HG03060 (cell line): ENCODE results near the gene DCHS2.
"Not testable (repeated sequence)": the region's sequence is repeated elsewhere in the genome, so short reads cannot be mapped to it uniquely, and the experiment has no call there.

Experiments used
- ATAC-seq: cut with Tn5 transposase; IDR thresholded peaks from one replicate; pipeline ENCODE4 v1.9.1; 2021; ENCODE audit warnings: low read depth, moderate number of reproducible peaks; ENCODE audit not compliant: unreplicated experiment

The DCHS2 gene

GRCh38 chr4:154231806-154232478 is 259.7 kb downstream of the DCHS2 start:
- no peak for ATAC-seq

- no peak for ATAC-seq
These were observed 260.9 kb downstream of the DCHS2 start for GRCh38 chr4:154230723-154231122.

GRCh38 chr4:154230091-154230490 is 261.5 kb downstream of the DCHS2 start:
- ATAC-seq, result no peak

- no peak for ATAC-seq
These were observed 268.7 kb downstream of the DCHS2 start for GRCh38 chr4:154222875-154223274.

DNA sequence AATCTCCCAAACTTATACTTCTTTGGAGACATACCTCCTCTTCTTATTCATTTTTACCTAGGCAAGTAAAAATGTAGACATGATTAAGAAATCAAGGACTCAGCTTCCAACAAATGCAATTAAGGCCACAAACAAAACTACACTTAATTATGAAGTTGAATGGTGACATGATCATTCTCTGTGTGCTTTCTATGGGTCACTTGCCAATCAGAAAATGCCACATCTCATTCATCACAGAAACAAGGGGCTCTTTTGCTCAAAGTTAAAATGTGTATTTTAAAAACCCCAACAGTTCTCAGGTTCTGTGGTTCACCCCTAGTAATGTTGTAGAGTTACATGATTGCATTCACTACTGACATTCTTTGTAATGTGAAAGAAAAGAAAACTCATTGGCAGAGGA is 273.5 kb downstream of the DCHS2 start:
- no peak for ATAC-seq

DNA sequence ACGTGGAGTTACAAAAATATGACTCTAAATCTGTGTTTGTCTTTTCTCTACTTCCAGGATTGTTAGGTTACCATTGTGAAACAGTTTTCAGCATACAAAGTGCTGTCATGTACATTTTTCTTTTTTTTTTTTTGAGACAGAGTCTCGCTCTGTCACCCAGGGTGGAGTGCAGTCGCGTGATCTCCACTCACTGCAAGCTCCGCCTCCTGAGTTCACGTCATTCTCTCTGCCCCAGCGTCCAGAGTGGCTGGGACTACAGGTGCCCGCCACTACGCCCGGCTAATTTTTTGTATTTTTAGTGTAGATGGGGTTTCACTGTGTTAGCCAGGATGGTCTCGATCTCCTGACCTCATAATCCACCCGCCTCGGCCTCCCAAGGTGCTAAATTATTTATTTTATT is 274.2 kb downstream of the DCHS2 start:
- ATAC-seq, result not testable (repeated sequence)

DNA sequence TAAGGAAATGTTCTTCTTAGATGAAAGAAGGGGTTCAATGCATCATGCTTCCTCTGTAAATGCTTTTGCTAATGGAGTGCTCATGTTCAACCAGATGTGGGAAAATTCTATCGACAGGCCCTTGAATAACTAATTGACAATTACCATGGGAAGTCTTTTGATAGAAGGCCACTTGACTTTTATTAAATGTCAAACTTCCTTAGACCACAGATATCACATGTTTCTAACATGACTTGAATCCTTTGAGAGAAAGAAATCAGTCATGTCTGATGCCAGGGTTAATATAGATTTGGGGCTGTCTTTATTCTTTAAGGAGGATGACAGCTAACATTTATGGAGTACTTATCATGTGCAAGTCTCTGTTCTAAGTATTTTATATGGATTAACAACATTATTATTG is 280.1 kb downstream of the DCHS2 start:
- no peak for ATAC-seq

DNA sequence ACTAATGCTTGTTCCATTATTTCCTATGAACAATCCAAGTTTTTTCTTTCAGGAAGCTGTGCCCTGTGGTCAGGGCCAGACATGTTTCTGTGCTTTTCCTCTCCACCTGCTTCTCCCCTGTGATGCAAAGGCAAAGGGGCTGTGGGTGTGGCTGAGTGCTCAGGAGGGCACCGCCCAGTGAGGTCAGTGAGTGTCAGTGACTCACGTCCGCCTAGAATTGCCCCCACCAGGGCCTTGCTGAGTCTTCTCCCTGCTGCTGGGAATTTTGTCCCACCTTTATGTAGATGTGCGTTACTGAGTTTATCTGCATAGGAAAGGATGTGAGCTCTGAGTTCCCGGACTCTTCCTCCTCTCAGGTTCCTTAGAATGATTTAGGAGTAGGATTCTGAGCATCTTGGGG is 283.2 kb downstream of the DCHS2 start:
- no peak for ATAC-seq

DNA sequence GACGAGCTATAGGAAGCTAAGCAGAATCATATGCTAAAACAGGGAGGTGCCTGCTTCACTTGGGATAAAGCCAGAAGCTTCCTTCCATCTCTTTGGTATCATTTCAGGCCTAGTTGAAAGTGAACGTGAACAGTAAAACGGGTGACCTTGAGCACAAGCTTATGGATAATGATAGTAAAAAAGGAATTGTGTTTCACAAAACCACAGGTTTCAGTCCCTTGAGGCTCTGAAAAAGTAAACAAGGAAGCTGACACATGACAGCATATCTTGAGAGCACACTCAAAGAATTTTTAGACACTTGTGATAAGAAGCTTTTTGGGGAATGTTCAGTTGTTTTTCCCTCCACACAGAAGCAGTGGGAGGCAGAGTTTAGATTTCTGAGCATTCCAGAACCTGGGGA is 286.1 kb downstream of the DCHS2 start:
- ATAC-seq, result no peak

DNA sequence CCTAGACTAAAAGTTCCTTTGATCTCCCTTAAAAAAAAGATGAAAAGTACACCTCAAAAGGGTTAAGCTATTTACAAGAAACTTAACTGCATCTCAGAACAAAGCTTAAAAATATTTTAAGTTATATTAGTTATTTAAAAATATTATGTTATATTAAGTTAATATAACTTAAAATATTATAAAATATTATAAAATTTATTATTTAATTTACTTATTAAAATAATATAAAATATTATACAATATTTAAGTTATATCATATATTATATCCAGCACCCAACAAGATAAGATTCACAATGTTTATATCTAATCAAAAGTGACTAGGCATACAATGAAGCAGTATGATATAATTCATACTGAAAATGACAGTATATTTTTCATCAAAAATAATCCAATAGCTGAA is 296.9 kb downstream of the DCHS2 start:
- no peak for ATAC-seq

DNA sequence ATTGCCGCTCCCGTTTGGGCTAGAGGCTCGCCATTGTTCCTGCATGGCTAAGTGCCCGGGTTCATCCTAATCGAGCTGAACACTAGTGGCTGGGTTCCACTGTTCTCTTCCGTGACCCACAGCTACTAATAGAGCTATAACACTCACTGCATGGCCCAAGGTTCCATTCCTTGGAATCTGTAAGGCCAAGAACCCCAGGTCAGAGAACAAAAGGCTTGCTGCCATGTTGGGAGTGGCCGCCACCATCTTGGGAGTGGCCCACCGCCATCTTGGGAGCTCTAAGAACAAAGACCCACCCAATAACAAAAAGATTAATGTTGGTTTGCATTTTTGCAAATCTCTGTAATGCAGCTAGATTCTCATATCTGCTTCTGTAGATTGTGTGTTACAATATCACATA is 299.0 kb downstream of the DCHS2 start:
- ATAC-seq, result no peak

GRCh38 chr4:154189346-154189745 is 302.3 kb downstream of the DCHS2 start:
- ATAC-seq, result no peak

GRCh38 chr4:154186888-154187287 is 304.7 kb downstream of the DCHS2 start:
- ATAC-seq, result no peak

- no peak for ATAC-seq
These were observed 305.6 kb downstream of the DCHS2 start for GRCh38 chr4:154186035-154186434.

- ATAC-seq, result no peak
These were observed 307.4 kb downstream of the DCHS2 start for GRCh38 chr4:154184238-154184637.

DNA sequence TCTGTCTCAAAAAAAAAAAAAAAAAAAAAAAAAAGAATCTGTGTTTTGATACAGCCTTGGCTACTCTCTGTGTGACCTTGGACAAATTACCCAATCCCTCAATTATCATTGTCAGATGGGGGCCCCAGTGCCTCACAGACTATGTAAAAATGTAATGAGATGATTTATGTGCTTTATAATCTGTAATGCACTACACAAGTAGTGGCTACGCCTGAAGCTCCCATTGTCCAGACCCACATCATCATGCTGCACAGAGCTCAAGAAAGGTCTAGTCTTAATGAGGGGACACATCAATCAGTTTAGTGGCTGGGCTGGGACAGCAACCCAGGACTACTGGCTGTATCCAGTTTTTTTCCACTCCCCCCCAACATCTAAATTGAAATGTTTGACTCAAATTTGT is 308.3 kb downstream of the DCHS2 start:
- ATAC-seq, result no peak
